ENCODE results near the gene DACT3.

DNA sequence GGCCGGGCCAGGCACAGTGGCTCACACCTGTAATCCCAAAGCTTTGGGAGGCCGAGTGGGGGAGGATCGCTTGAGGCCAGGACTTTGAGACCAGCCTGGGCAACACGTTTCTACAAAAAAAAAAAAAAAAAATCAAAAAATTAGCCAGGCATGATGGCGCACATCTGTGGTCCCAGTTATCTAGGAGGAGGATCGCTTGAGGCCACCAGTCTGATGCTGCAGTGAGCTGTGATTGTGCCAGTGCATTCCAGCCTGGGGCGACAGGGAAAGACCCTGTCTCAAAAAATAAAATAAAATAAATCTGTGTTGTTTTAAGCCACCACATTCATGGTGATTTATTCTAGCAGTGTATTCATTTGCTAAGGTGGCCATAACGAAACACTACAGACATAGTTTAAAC is 4.1 kb upstream of the DACT3 start:
- TF ChIP-seq SP1 (IDR thresholded peaks at IDR 0.05) (no peak), FOXK2 (IDR thresholded peaks at IDR 0.05) (no peak), TARDBP (IDR thresholded peaks at IDR 0.05) (no peak), NFRKB (IDR thresholded peaks at IDR 0.05) (no peak), ZNF384 (IDR thresholded peaks at IDR 0.05) (no peak), FOXA1 (IDR thresholded peaks at IDR 0.05) (no peak), FOXM1 (IDR thresholded peaks at IDR 0.05; ENCODE audit: borderline replicate concordance) (no peak), SUZ12 (IDR thresholded peaks at IDR 0.05) (no peak), L3MBTL2 (conservative IDR thresholded peaks at IDR 0.05) (no peak), BHLHE40 (IDR thresholded peaks at IDR 0.05; ENCODE audit: borderline replicate concordance) (no peak), HDGF (IDR thresholded peaks at IDR 0.05; ENCODE audit: borderline replicate concordance) (no peak), ELF4 (IDR thresholded peaks at IDR 0.05) (no peak), ARNT (IDR thresholded peaks at IDR 0.05) (no peak)

Measured in HEK293T (cell line).